Measurements from ENCODE around the gene SV2C.

The SV2C gene

DNA sequence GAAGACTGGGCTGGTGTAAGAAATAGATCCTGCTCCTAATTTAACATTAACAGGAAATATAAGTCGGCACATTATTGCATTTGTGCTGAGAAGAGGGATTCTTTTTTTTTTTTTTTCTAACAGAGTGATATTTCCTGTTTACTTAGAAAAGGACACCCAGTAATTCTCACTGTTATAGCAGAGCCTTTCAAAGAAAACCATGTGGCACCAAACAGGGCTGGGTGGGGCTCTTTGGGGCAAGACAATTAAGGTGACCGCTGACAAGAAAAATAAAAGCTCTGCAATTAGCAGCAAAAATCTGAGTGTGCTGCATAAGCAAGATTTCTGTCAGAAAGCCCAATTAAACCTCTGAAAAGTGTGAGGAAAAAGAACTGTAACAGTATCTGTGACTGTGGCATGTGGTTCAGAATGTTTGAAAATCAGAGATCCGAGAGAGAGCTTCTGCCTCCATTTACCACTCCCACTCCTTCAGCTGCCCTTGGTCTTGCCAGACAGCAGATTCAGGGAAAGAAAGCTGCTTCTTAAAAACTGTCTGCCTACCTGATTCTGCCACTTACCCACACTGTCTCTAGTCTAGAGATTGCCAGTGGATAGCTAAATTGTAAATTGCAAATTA lies 242.8 kb downstream of the SV2C start:
- no peaks in the 10 kb centered on the region for H3K36me3 ChIP-seq (ENCODE audit: insufficient read depth, low read length)
- peak; percentile 77 for ATAC-seq (ENCODE audit: insufficient read depth, low read depth)
- H3K4me3 ChIP-seq (ENCODE audit: low read depth in 1 of 2, low read length in 2 of 2): no peak overlapping the region
- no peaks in the 10 kb centered on the region for H4K20me1 ChIP-seq (ENCODE audit: insufficient read depth, low read length)
- peak overlapping the region; percentile 39; the same call in 1 of the 2 replicates for H3K4me2 ChIP-seq (ENCODE audit: insufficient read depth, low read length)
- H3K9ac ChIP-seq (ENCODE audit: low read depth, low read length): no peak overlapping the region; the same call in 1 of the 2 replicates
- H3K27me3 ChIP-seq (ENCODE audit: insufficient read depth, low read length, poor library complexity): no peaks in the 10 kb centered on the region
- no peaks in the 10 kb centered on the region for H3K79me2 ChIP-seq (ENCODE audit: insufficient read depth, low read length)
- H3K4me1 ChIP-seq (ENCODE audit: insufficient read depth, low read length): peaks cover 19% of the 10 kb centered on the region
- peak overlapping the region; percentile 32; the same call in 1 of the 2 replicates for H3K27ac ChIP-seq (ENCODE audit: low read length)
- H3K9me3 ChIP-seq (ENCODE audit: insufficient read depth, low read length, severe bottlenecking): no peaks in the 10 kb centered on the region
- H2AFZ ChIP-seq (ENCODE audit: low read depth, low read length): peak overlapping the region; percentile 50
- TF ChIP-seq CTCF (IDR thresholded peaks at IDR 0.05; ENCODE audit: borderline replicate concordance, extremely low read depth, low read length, poor library complexity, severe bottlenecking): no peak
- TF ChIP-seq EZH2 (IDR thresholded peaks at IDR 0.05; ENCODE audit: borderline replicate concordance, low read depth, low read length, severe bottlenecking): no peak
- DNase-seq: peak; percentile 22

DNA sequence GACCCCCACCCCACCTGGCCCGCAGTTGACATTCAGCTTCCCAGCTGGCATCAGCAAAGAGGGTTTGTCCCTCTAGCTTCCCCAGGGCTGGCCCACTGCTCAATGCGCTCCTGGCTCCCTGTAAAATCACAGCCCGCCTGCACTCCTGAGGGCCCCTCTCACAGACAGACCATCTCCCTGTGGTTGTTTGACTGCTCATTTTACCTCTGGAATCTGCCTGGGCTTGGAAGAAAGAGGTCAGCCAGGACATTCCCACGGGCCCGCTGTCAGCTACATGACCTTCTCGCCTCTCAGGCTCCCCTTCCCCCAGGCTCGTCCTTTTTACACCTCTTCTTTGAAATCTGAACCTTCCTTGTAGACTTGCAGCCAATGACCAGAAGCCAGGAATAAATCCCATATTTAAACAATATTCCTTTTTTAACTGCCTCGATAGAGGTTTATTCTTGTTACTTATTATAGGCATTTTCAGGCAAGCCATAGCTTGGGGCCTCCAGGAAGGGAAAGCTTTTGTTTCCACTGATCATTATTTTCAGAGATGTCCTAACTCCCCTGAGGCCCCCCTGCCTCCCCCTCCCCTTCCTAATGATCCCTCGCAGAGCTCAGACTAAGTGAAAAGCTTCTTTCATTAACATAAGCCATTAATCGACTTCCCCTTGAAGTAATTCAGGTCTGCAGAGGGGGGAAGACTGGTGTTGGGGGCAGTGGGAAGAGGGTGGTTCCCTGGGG lies 243.6 kb downstream of the SV2C start:
- Histone ChIP-seq H3K9ac (ENCODE audit: low read depth, low read length) (no peak overlapping the region), H3K27ac (ENCODE audit: low read length) (no peak overlapping the region), H3K4me2 (ENCODE audit: insufficient read depth, low read length) (no peak overlapping the region), H3K4me1 (ENCODE audit: insufficient read depth, low read length) (peaks cover 19% of the 10 kb centered on the region), H3K79me2 (ENCODE audit: insufficient read depth, low read length) (no peaks in the 10 kb centered on the region), H3K36me3 (ENCODE audit: insufficient read depth, low read length) (no peaks in the 10 kb centered on the region), H3K4me3 (ENCODE audit: low read depth in 1 of 2, low read length in 2 of 2) (no peak overlapping the region), H2AFZ (ENCODE audit: low read depth, low read length) (no peak overlapping the region), H4K20me1 (ENCODE audit: insufficient read depth, low read length) (no peaks in the 10 kb centered on the region), H3K27me3 (ENCODE audit: insufficient read depth, low read length, poor library complexity) (no peaks in the 10 kb centered on the region), H3K9me3 (ENCODE audit: insufficient read depth, low read length, severe bottlenecking) (no peaks in the 10 kb centered on the region)
- no peak for ATAC-seq (ENCODE audit: insufficient read depth, low read depth)
- no peak for TF ChIP-seq EZH2 (IDR thresholded peaks at IDR 0.05; ENCODE audit: borderline replicate concordance, low read depth, low read length, severe bottlenecking)
- TF ChIP-seq CTCF (IDR thresholded peaks at IDR 0.05; ENCODE audit: borderline replicate concordance, extremely low read depth, low read length, poor library complexity, severe bottlenecking): no peak
- DNase-seq: no peak

DNA sequence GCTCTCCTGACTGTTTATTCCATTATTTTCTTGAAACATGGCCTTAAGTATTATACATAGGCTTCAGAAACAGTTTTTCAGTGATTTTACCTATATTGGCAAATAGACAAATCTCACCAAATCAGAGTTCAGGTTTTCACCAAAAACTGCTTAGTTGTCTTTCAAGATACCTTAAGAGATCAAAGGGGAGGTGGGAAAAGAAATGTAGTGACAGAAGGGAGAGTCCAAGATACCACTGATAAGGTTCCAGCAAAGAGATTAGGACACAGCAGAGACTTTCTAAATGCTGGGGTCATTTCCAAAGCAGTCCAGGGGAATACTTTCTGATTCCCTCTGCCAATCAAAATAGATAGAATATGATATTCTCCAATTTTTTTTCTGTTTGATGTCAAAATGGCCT lies 246.2 kb downstream of the SV2C start:
- H3K79me2 ChIP-seq (ENCODE audit: insufficient read depth, low read length): no peaks in the 10 kb centered on the region
- no peak for TF ChIP-seq EZH2 (IDR thresholded peaks at IDR 0.05; ENCODE audit: borderline replicate concordance, low read depth, low read length, severe bottlenecking)
- no peak for TF ChIP-seq CTCF (IDR thresholded peaks at IDR 0.05; ENCODE audit: borderline replicate concordance, extremely low read depth, low read length, poor library complexity, severe bottlenecking)
- no peak overlapping the region for H3K9ac ChIP-seq (ENCODE audit: low read depth, low read length)
- H3K27me3 ChIP-seq (ENCODE audit: insufficient read depth, low read length, poor library complexity): no peaks in the 10 kb centered on the region
- H3K36me3 ChIP-seq (ENCODE audit: insufficient read depth, low read length): no peaks in the 10 kb centered on the region
- H4K20me1 ChIP-seq (ENCODE audit: insufficient read depth, low read length): no peaks in the 10 kb centered on the region
- H3K4me3 ChIP-seq (ENCODE audit: low read depth in 1 of 2, low read length in 2 of 2): no peak overlapping the region
- no peaks in the 10 kb centered on the region for H3K9me3 ChIP-seq (ENCODE audit: insufficient read depth, low read length, severe bottlenecking)
- H2AFZ ChIP-seq (ENCODE audit: low read depth, low read length): no peak overlapping the region
- H3K4me1 ChIP-seq (ENCODE audit: insufficient read depth, low read length): peaks cover 19% of the 10 kb centered on the region
- no peak for ATAC-seq (ENCODE audit: insufficient read depth, low read depth)
- no peak overlapping the region for H3K4me2 ChIP-seq (ENCODE audit: insufficient read depth, low read length)
- H3K27ac ChIP-seq (ENCODE audit: low read length): no peak overlapping the region
- DNase-seq: no peak
